ENCODE measurements around the gene ACTL8.

ACTL8 gene

DNA sequence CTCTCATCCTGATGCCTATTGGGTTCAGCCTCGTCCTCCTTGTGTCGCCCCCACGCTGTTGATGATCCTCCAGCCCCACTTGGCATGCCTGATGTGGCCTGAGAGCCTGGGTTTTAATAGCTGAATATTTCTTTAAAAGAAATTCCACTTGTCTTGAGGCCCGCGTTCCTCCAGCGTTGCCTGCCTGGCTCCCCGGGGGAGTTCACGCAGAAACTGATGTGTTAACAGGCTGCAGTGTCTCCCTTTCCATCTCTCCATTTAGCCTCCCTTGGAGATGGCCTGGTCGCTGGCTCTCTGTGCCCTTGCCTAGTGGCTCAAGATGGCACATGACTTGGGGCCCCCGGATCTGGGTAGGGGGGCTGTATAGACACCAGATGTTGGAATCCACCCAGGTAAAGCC lies 9.5 kb downstream of the ACTL8 start:
- Histone ChIP-seq H3K27ac (ENCODE audit: low read length, poor library complexity, severe bottlenecking) (no peak overlapping the region), H3K4me2 (ENCODE audit: low read length, poor library complexity, severe bottlenecking) (no peak overlapping the region), H3K4me1 (ENCODE audit: control insufficient read depth, insufficient read depth, low read depth, low read length) (peaks cover 14% of the 10 kb centered on the region), H3K14ac (ENCODE audit: low read length in 2 of 2) (no peak overlapping the region), H2AFZ (ENCODE audit: low read depth, low read length) (no peak overlapping the region), H3K23ac (ENCODE audit: low read length in 2 of 2) (no peak overlapping the region), H3K9me3 (ENCODE audit: control insufficient read depth, low read length) (peaks cover 6% of the 10 kb centered on the region), H2BK120ac (ENCODE audit: low read depth, low read length) (no peak overlapping the region), H2BK15ac (ENCODE audit: low read depth, poor library complexity, severe bottlenecking) (no peak overlapping the region), H2BK5ac (ENCODE audit: low read depth, low read length, poor library complexity, severe bottlenecking) (no peak overlapping the region), H2AK5ac (ENCODE audit: low read length, severe bottlenecking) (no peak overlapping the region), H3K79me1 (replicated peaks; ENCODE audit: low read length, poor library complexity, severe bottlenecking) (no peaks in the 10 kb centered on the region), H3K27me3 (ENCODE audit: control insufficient read depth in 1 of 2, insufficient read depth in 1 of 2, low read length in 2 of 2) (no peaks in the 10 kb centered on the region), H3K4me3 (ENCODE audit: insufficient read depth in 1 of 2, low read depth in 1 of 2, low read length in 2 of 2) (no peak overlapping the region), H4K91ac (ENCODE audit: low read length) (no peak overlapping the region), H3K18ac (ENCODE audit: low read depth in 1 of 2, low read length in 2 of 2) (no peak overlapping the region), H4K8ac (ENCODE audit: low read length) (no peak overlapping the region), H2BK12ac (ENCODE audit: low read length in 2 of 2) (no peak overlapping the region), H3K4ac (ENCODE audit: low read depth in 1 of 2, low read length in 2 of 2) (no peak overlapping the region), H3K9ac (ENCODE audit: low read length) (peak overlapping the region; percentile 64), H3K36me3 (ENCODE audit: control insufficient read depth in 1 of 2, insufficient read depth in 2 of 2, low read depth in 1 of 2, low read length in 2 of 2) (no peaks in the 10 kb centered on the region)
- no peak for DNase-seq
- 90% methylated on average over 10 of the region's 10 CpGs for WGBS

GRCh38 chr1:17765444-17766411 lies 10.6 kb downstream of the ACTL8 start:
- Histone ChIP-seq H3K18ac (ENCODE audit: low read depth in 1 of 2, low read length in 2 of 2) (no peak overlapping the region), H2AFZ (ENCODE audit: low read depth, low read length) (no peak overlapping the region), H3K4me2 (ENCODE audit: low read length, poor library complexity, severe bottlenecking) (no peak overlapping the region), H3K79me1 (replicated peaks; ENCODE audit: low read length, poor library complexity, severe bottlenecking) (no peaks in the 10 kb centered on the region), H2BK120ac (ENCODE audit: low read depth, low read length) (no peak overlapping the region), H2BK15ac (ENCODE audit: low read depth, poor library complexity, severe bottlenecking) (no peak overlapping the region), H3K23ac (ENCODE audit: low read length in 2 of 2) (peak overlapping the region in 1 of 2 experiments; percentile 30), H4K8ac (ENCODE audit: low read length) (no peak overlapping the region), H3K4ac (ENCODE audit: low read depth in 1 of 2, low read length in 2 of 2) (peak overlapping the region in 1 of 2 experiments; percentile 61), H3K27me3 (ENCODE audit: control insufficient read depth in 1 of 2, insufficient read depth in 1 of 2, low read length in 2 of 2) (no peaks in the 10 kb centered on the region), H2BK12ac (ENCODE audit: low read length in 2 of 2) (no peak overlapping the region), H2AK5ac (ENCODE audit: low read length, severe bottlenecking) (no peak overlapping the region), H3K36me3 (ENCODE audit: control insufficient read depth in 1 of 2, insufficient read depth in 2 of 2, low read depth in 1 of 2, low read length in 2 of 2) (no peaks in the 10 kb centered on the region), H3K4me1 (ENCODE audit: control insufficient read depth, insufficient read depth, low read depth, low read length) (peaks cover 14% of the 10 kb centered on the region), H3K4me3 (ENCODE audit: insufficient read depth in 1 of 2, low read depth in 1 of 2, low read length in 2 of 2) (no peak overlapping the region), H3K9me3 (ENCODE audit: control insufficient read depth, low read length) (no peaks in the 10 kb centered on the region), H2BK5ac (ENCODE audit: low read depth, low read length, poor library complexity, severe bottlenecking) (no peak overlapping the region), H3K14ac (ENCODE audit: low read length in 2 of 2) (no peak overlapping the region), H3K9ac (ENCODE audit: low read length) (peak overlapping the region; percentile 64), H3K27ac (ENCODE audit: low read length, poor library complexity, severe bottlenecking) (no peak overlapping the region), H4K91ac (ENCODE audit: low read length) (no peak overlapping the region)
- peak; percentile 90 for DNase-seq
- WGBS, result 52% methylated on average over 16 of the region's 16 CpGs

DNA sequence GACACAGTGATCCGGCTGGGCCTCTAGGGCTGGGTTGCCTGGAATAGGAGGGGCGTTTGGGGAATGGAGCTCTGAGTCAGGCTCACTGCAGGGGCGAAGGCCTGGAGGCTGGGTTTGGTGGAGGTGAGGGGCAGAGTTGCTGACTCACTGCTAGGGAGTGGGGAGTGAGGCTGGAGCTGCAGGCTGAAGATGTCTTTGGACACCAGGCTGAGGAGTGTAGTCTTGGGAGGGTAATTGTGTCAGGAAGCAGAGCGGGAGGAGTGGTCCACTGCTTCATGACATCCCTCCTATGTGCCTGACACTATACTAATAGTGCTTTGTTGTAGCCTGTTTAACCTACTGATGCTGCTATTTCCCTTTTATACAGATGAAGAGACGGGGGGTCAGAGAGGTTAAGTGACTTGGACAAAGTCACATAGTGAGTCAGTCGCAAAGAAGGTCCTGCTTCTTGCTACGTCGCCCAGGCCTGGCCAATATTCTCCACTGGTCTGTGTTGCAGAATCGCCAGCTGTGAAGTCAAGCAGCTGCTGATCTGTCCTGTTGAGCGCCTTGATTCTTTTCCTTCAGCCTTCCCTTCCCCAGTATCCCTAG lies 13.6 kb downstream of the ACTL8 start:
- H3K18ac ChIP-seq (ENCODE audit: low read depth in 1 of 2, low read length in 2 of 2), result peak overlapping the region in 1 of 2 experiments; percentile 5
- no peaks in the 10 kb centered on the region for H3K27me3 ChIP-seq (ENCODE audit: control insufficient read depth in 1 of 2, insufficient read depth in 1 of 2, low read length in 2 of 2)
- no peak overlapping the region for H2AK5ac ChIP-seq (ENCODE audit: low read length, severe bottlenecking)
- H2BK120ac ChIP-seq (ENCODE audit: low read depth, low read length), result no peak overlapping the region
- no peaks in the 10 kb centered on the region for H3K36me3 ChIP-seq (ENCODE audit: control insufficient read depth in 1 of 2, insufficient read depth in 2 of 2, low read depth in 1 of 2, low read length in 2 of 2)
- H3K14ac ChIP-seq (ENCODE audit: low read length in 2 of 2), result no peak overlapping the region
- H2BK12ac ChIP-seq (ENCODE audit: low read length in 2 of 2), result no peak overlapping the region
- WGBS, result 1% methylated on average over 9 of the region's 10 CpGs
- no peaks in the 10 kb centered on the region for H3K79me1 ChIP-seq (replicated peaks; ENCODE audit: low read length, poor library complexity, severe bottlenecking)
- no peak overlapping the region for H2BK15ac ChIP-seq (ENCODE audit: low read depth, poor library complexity, severe bottlenecking)
- H3K4me3 ChIP-seq (ENCODE audit: insufficient read depth in 1 of 2, low read depth in 1 of 2, low read length in 2 of 2), result no peak overlapping the region
- DNase-seq, result peak; percentile 84
- no peak overlapping the region for H2BK5ac ChIP-seq (ENCODE audit: low read depth, low read length, poor library complexity, severe bottlenecking)
- H4K91ac ChIP-seq (ENCODE audit: low read length), result no peak overlapping the region
- peaks cover 14% of the 10 kb centered on the region for H3K4me1 ChIP-seq (ENCODE audit: control insufficient read depth, insufficient read depth, low read depth, low read length)
- no peak overlapping the region for H3K27ac ChIP-seq (ENCODE audit: low read length, poor library complexity, severe bottlenecking)
- H4K8ac ChIP-seq (ENCODE audit: low read length), result no peak overlapping the region
- H2AFZ ChIP-seq (ENCODE audit: low read depth, low read length), result no peak overlapping the region
- peak overlapping the region; percentile 78 for H3K9ac ChIP-seq (ENCODE audit: low read length)
- no peaks in the 10 kb centered on the region for H3K9me3 ChIP-seq (ENCODE audit: control insufficient read depth, low read length)
- no peak overlapping the region for H3K4ac ChIP-seq (ENCODE audit: low read depth in 1 of 2, low read length in 2 of 2)
- H3K4me2 ChIP-seq (ENCODE audit: low read length, poor library complexity, severe bottlenecking), result no peak overlapping the region
- no peak overlapping the region for H3K23ac ChIP-seq (ENCODE audit: low read length in 2 of 2)

- no peak overlapping the region for H2AFZ ChIP-seq (ENCODE audit: low read depth, low read length)
These were observed 15.8 kb downstream of the ACTL8 start for GRCh38 chr1:17770983-17771382.

More at GRCh38 chr1:17770983-17771382, 15.8 kb downstream of the ACTL8 start:
- Histone ChIP-seq H4K91ac (ENCODE audit: low read length) (no peak overlapping the region), H3K9me3 (ENCODE audit: control insufficient read depth, low read length) (no peaks in the 10 kb centered on the region), H2BK12ac (ENCODE audit: low read length in 2 of 2) (no peak overlapping the region), H3K4me1 (ENCODE audit: control insufficient read depth, insufficient read depth, low read depth, low read length) (peaks cover 8% of the 10 kb centered on the region), H2BK5ac (ENCODE audit: low read depth, low read length, poor library complexity, severe bottlenecking) (no peak overlapping the region), H2AK5ac (ENCODE audit: low read length, severe bottlenecking) (no peak overlapping the region), H3K18ac (ENCODE audit: low read depth in 1 of 2, low read length in 2 of 2) (no peak overlapping the region), H3K23ac (ENCODE audit: low read length in 2 of 2) (no peak overlapping the region), H3K9ac (ENCODE audit: low read length) (no peak overlapping the region), H3K4ac (ENCODE audit: low read depth in 1 of 2, low read length in 2 of 2) (no peak overlapping the region), H3K27ac (ENCODE audit: low read length, poor library complexity, severe bottlenecking) (no peak overlapping the region), H3K4me3 (ENCODE audit: insufficient read depth in 1 of 2, low read depth in 1 of 2, low read length in 2 of 2) (no peak overlapping the region), H2BK15ac (ENCODE audit: low read depth, poor library complexity, severe bottlenecking) (no peak overlapping the region), H4K8ac (ENCODE audit: low read length) (no peak overlapping the region), H3K14ac (ENCODE audit: low read length in 2 of 2) (no peak overlapping the region), H3K36me3 (ENCODE audit: control insufficient read depth in 1 of 2, insufficient read depth in 2 of 2, low read depth in 1 of 2, low read length in 2 of 2) (no peaks in the 10 kb centered on the region), H3K79me1 (replicated peaks; ENCODE audit: low read length, poor library complexity, severe bottlenecking) (no peaks in the 10 kb centered on the region), H3K27me3 (ENCODE audit: control insufficient read depth in 1 of 2, insufficient read depth in 1 of 2, low read length in 2 of 2) (peaks cover 0 to 8% of the 10 kb centered on the region in 2 experiments), H3K4me2 (ENCODE audit: low read length, poor library complexity, severe bottlenecking) (no peak overlapping the region), H2BK120ac (ENCODE audit: low read depth, low read length) (no peak overlapping the region)
- WGBS, result 94% methylated on average over 7 of the region's 10 CpGs
- no peak for DNase-seq

Measured in mesenchymal stem cell (in vitro differentiated cells and primary cell).